Right lobe of liver (tissue), 4 donors: Measurements from ENCODE around the gene SLC2A11.

Source experiments
- POLR2A ChIP-seq: fragments of 450-650 bp; IDR thresholded peaks from one replicate; pipeline ENCODE4 v1.6.1; 2017; ENCODE audit warnings: antibody characterized with exemption, mild to moderate bottlenecking
- TF ChIP-seq, protein P1 (sequence below), 4 donors: fragments of 200-600 bp in 3 of 4; fragments of 450-650 bp in 1 of 4; IDR thresholded peaks; one replicate each; pipeline versions ENCODE4 v1.5.1 to v1.8.0; 2016 to 2022; ENCODE audit warnings: antibody characterized with exemption in 4 of 4, mild to moderate bottlenecking in 2 of 4
- donor health status: DM: no; HTN: no; CAD: no.
- donor health status: DM: no; HTN: no; CAD: no.
- donor health status: DM: no; HTN: yes; CAD: no.

DNA sequence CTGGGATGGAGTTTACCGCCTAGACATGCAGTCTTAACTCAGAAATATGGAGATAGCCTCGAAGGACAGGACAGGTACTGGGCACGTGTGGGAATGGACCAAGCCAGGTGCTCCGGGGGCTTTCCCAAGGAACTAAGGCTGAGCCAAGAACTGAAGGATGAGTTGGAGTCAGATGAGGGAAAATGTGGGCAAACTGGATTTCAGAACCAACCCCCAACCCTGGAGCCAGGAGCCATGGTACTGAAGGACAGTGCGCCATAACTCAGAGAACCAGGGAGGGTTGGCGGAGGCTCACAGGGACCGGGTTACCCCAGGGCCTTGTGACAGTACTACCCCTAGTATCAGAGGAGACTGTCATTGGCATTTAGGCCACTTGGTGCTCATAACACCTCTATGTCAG lies 34.1 kb downstream of the SLC2A11 start:
- TF ChIP-seq, protein P1, sequence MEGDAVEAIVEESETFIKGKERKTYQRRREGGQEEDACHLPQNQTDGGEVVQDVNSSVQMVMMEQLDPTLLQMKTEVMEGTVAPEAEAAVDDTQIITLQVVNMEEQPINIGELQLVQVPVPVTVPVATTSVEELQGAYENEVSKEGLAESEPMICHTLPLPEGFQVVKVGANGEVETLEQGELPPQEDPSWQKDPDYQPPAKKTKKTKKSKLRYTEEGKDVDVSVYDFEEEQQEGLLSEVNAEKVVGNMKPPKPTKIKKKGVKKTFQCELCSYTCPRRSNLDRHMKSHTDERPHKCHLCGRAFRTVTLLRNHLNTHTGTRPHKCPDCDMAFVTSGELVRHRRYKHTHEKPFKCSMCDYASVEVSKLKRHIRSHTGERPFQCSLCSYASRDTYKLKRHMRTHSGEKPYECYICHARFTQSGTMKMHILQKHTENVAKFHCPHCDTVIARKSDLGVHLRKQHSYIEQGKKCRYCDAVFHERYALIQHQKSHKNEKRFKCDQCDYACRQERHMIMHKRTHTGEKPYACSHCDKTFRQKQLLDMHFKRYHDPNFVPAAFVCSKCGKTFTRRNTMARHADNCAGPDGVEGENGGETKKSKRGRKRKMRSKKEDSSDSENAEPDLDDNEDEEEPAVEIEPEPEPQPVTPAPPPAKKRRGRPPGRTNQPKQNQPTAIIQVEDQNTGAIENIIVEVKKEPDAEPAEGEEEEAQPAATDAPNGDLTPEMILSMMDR (IDR thresholded peaks at IDR 0.05), result no peak
- no peak for TF ChIP-seq POLR2A
